ENCODE measurements around the gene UNCX.

The UNCX gene

GRCh38 chr7:1252540-1253090 lies 19.9 kb downstream of the UNCX start:
- POLR2A ChIA-PET: no interaction called here
- DNase-seq (ENCODE audit: low read depth, low spot score): no peak
- H3K4me3 ChIP-seq (ENCODE audit: low read depth, low read length): no peak overlapping the region
- CTCF ChIA-PET: interaction anchor here (0.9 kb wide), 1 partner anchor 26 kb away, joined by 3 read pairs; no protein-coding TSS in a partner anchor
- TF ChIP-seq CTCF (IDR thresholded peaks at IDR 0.05; ENCODE audit: insufficient read depth, low read length, missing control alignments): no peak

- TF ChIP-seq CTCF (IDR thresholded peaks at IDR 0.05; ENCODE audit: insufficient read depth, low read length, missing control alignments): no peak
- no peak for DNase-seq (ENCODE audit: low read depth, low spot score)
- H3K4me3 ChIP-seq (ENCODE audit: low read depth, low read length): no peak overlapping the region
- ChIA-PET POLR2A (no interaction called here), CTCF (no interaction called here)
These were observed 21.1 kb downstream of the UNCX start for GRCh38 chr7:1253681-1254181.

GRCh38 chr7:1254281-1255079 lies 21.8 kb downstream of the UNCX start:
- no peak for TF ChIP-seq CTCF (IDR thresholded peaks at IDR 0.05; ENCODE audit: insufficient read depth, low read length, missing control alignments)
- POLR2A ChIA-PET: no interaction called here
- DNase-seq (ENCODE audit: low read depth, low spot score): no peak
- H3K4me3 ChIP-seq (ENCODE audit: low read depth, low read length): no peak overlapping the region
- CTCF ChIA-PET: no interaction called here

- ChIA-PET CTCF (interaction anchor here (1.7 kb wide), 1 partner anchor 29 kb away, joined by 8 read pairs; no protein-coding TSS in a partner anchor), POLR2A (no interaction called here)
- DNase-seq (ENCODE audit: low read depth, low spot score): no peak
- no peak for TF ChIP-seq CTCF (IDR thresholded peaks at IDR 0.05; ENCODE audit: insufficient read depth, low read length, missing control alignments)
- no peak overlapping the region for H3K4me3 ChIP-seq (ENCODE audit: low read depth, low read length)
These were observed 22.6 kb downstream of the UNCX start for GRCh38 chr7:1255080-1255816.

GRCh38 chr7:1255817-1256340 lies 23.2 kb downstream of the UNCX start:
- ChIA-PET POLR2A (no interaction called here), CTCF (interaction anchor here (1.7 kb wide), 1 partner anchor 29 kb away, joined by 8 read pairs; no protein-coding TSS in a partner anchor)
- no peak overlapping the region for H3K4me3 ChIP-seq (ENCODE audit: low read depth, low read length)
- no peak for TF ChIP-seq CTCF (IDR thresholded peaks at IDR 0.05; ENCODE audit: insufficient read depth, low read length, missing control alignments)
- no peak for DNase-seq (ENCODE audit: low read depth, low spot score)

Measured in AG04449 (cell line).